Measurements from ENCODE around the gene CHD9.
"Not testable (repeated sequence)": the region's sequence is repeated elsewhere in the genome, so short reads cannot be mapped to it uniquely, and the experiment has no call there.

Gene CHD9

GRCh38 chr16:53285236-53285635 lies 230.4 kb downstream of the CHD9 start:
- no peak for DNase-seq

- DNase-seq = no peak
Measured at GRCh38 chr16:53290520-53290919, 235.7 kb downstream of the CHD9 start.

GRCh38 chr16:53291757-53292392 lies 237.1 kb downstream of the CHD9 start:
- DNase-seq = no peak

- no peak for DNase-seq
Measured at GRCh38 chr16:53297477-53297876, 242.7 kb downstream of the CHD9 start.

- DNase-seq = no peak
Measured at GRCh38 chr16:53304334-53304733, 249.5 kb downstream of the CHD9 start.

GRCh38 chr16:53305743-53306142 lies 251.0 kb downstream of the CHD9 start:
- no peak for DNase-seq

- DNase-seq = no peak
Measured at GRCh38 chr16:53309457-53309856, 254.7 kb downstream of the CHD9 start.

- DNase-seq = no peak
Measured at GRCh38 chr16:53320992-53321391, 266.2 kb downstream of the CHD9 start.

GRCh38 chr16:53323924-53324323 lies 269.1 kb downstream of the CHD9 start:
- DNase-seq = no peak

GRCh38 chr16:53330991-53331390 lies 276.2 kb downstream of the CHD9 start:
- DNase-seq = not testable (repeated sequence)

- no peak for DNase-seq
Measured at GRCh38 chr16:53334581-53334980, 279.8 kb downstream of the CHD9 start.

GRCh38 chr16:53337294-53337693 lies 282.5 kb downstream of the CHD9 start:
- DNase-seq = no peak

GRCh38 chr16:53341792-53342191 lies 287.0 kb downstream of the CHD9 start:
- DNase-seq = no peak

GRCh38 chr16:53355064-53355463 lies 300.3 kb downstream of the CHD9 start:
- no peak for DNase-seq

GRCh38 chr16:53356478-53357207 lies 301.9 kb downstream of the CHD9 start:
- DNase-seq = no peak

- no peak for DNase-seq
Measured at GRCh38 chr16:53357208-53357586, 302.4 kb downstream of the CHD9 start.

- DNase-seq = no peak
Measured at GRCh38 chr16:53357955-53358354, 303.2 kb downstream of the CHD9 start.

GRCh38 chr16:53358884-53359283 lies 304.1 kb downstream of the CHD9 start:
- DNase-seq = no peak

GRCh38 chr16:53369921-53370320 lies 315.1 kb downstream of the CHD9 start:
- DNase-seq = no peak

GRCh38 chr16:53370827-53371226 lies 316.0 kb downstream of the CHD9 start:
- DNase-seq = no peak

GRCh38 chr16:53372992-53373871 lies 318.4 kb downstream of the CHD9 start:
- peak; percentile 4 to 12 for DNase-seq

GRCh38 chr16:53374800-53375199 lies 320.0 kb downstream of the CHD9 start:
- DNase-seq = no peak

- no peak for DNase-seq
Measured at GRCh38 chr16:53378138-53378537, 323.3 kb downstream of the CHD9 start.
